Spleen (tissue), 11 donors: ENCODE results near the gene PHLDB1. TPM values are rescaled to one million over a fixed set of nuclear protein-coding genes. Genes with fewer than 3 reads are reported as not detected.

Source experiments
- DNase-seq: peaks from one replicate; pipeline ENCODE4 v3.0.0-alpha.2; 2020
- H3K27ac ChIP-seq, 8 donors: fragments of 200-600 bp; sonication (generic) in 7 of 8; 1 replicate in 4 of 8; 2 replicates in 4 of 8; pipeline versions ENCODE4 v1.5.0 to v1.8.0; 2016 to 2021; ENCODE audit warnings: inconsistent platforms in 4 of 8, mild to moderate bottlenecking in 4 of 8, moderate library complexity in 1 of 8
- H3K27me3 ChIP-seq, 7 donors: fragments of 200-600 bp; sonication (generic) in 6 of 7; replicated peaks in 1 of 7; 1 replicate in 4 of 7; 2 replicates in 3 of 7; pipeline versions ENCODE4 v1.5.0 to v1.8.0; 2016 to 2021; ENCODE audit warnings: inconsistent platforms in 3 of 7, mild to moderate bottlenecking in 1 of 7
- H3K36me3 ChIP-seq, 6 donors: fragments of 200-600 bp; sonication (generic) in 5 of 6; 1 replicate in 4 of 6; 2 replicates in 2 of 6; pipeline versions ENCODE4 v1.5.0 to v1.8.0; 2016 to 2021; ENCODE audit warnings: inconsistent platforms in 2 of 6
- H3K4me1 ChIP-seq, 6 donors: fragments of 200-600 bp; sonication (generic) in 5 of 6; 1 replicate in 3 of 6; 2 replicates in 3 of 6; pipeline versions ENCODE4 v1.5.0 to v1.8.0; 2016 to 2021; ENCODE audit warnings: inconsistent platforms in 3 of 6
- H3K4me3 ChIP-seq, 8 donors: fragments of 200-600 bp; sonication (generic) in 7 of 8; 1 replicate in 4 of 8; 2 replicates in 4 of 8; pipeline versions ENCODE4 v1.5.0 to v1.8.0; 2016 to 2021; ENCODE audit warnings: inconsistent platforms in 4 of 8, mild to moderate bottlenecking in 4 of 8, moderate library complexity in 2 of 8
- H3K9me3 ChIP-seq, 8 donors: fragments of 200-600 bp; sonication (generic) in 7 of 8; 1 replicate in 4 of 8; 2 replicates in 4 of 8; pipeline versions ENCODE4 v1.5.0 to v1.8.0; 2016 to 2021; ENCODE audit warnings: inconsistent platforms in 4 of 8
- POLR2A ChIP-seq, 3 donors: fragments of 450-650 bp; IDR thresholded peaks; one replicate each; pipeline ENCODE4 v1.5.1; 2017; ENCODE audit warnings: antibody characterized with exemption in 3 of 3, mild to moderate bottlenecking in 1 of 3
- POLR2AphosphoS5 ChIP-seq, 3 donors: sonication (generic); formaldehyde crosslinking; IDR thresholded peaks; one replicate each; pipeline ENCODE4 v1.5.1; 2017; ENCODE audit warnings: antibody characterized with exemption in 3 of 3
- WGBS, 5 donors: extraction: QIAGEN DNeasy Blood & Tissue Kit in 3 of 5; methylation state at CpG; one replicate each; pipeline versions ENCODE4 v1.1.5 to v1.1.7; 2013 to 2018; 5-methylcytosine and 5-hydroxymethylcytosine counted together
- intact Hi-C: fragments of 100-400 bp; cut with DNase I; formaldehyde crosslinking; loops from one replicate; pipeline ENCODE4 v1.15.0; 2023; ENCODE audit warnings: low total_unique reads
- polyA plus RNA-seq, 3 donors: library from polyadenylated mRNA; stranded (reverse); fragments of 200-250 nt; gene quantifications; one replicate each; pipeline ENCODE4 v1.2.1, GENCODE V29; 2013
- total RNA-seq, 7 donors: library from RNA; depleted of rRNA in 3 of 7; stranded (reverse); fragments of >200 nt in 3 of 7; fragmentation: NEBNext Ultra II Directional in 4 of 7; extraction: Animal tissue kit (Norgen Biotek cat#: 25700) in 4 of 7; gene quantifications; one replicate each; pipeline versions ENCODE4 v1.1.0 to v1.2.1, GENCODE V29; 2016 to 2021
- TF ChIP-seq, protein P1 (sequence below), 11 experiments: fragments of 200-600 bp in 7 of 11; fragments of 450-650 bp in 4 of 11; sonication (generic) in 4 of 11; IDR thresholded peaks in 8 of 11; conservative IDR thresholded peaks in 3 of 11; 1 replicate in 7 of 11; 2 replicates in 4 of 11; pipeline versions ENCODE4 v1.4.0 to v1.8.0; 2016 to 2021; ENCODE audit warnings: antibody characterized with exemption in 11 of 11, inconsistent platforms in 4 of 11, mild to moderate bottlenecking in 1 of 11
- donor health status: healthy with polysubstance abuse.
- donor health status: DM: no; HTN: no; CAD: no; lungs with moderate emphysema.
- donor health status: DM: no; HTN: no; CAD: no.
- donor health status: Bipolar disorder and iron deficiency.
- donor health status: healthy.
- donor health status: DM: no; HTN: no; CAD: no.
- donor health status: DM: yes; HTN: yes; CAD: no.

Gene PHLDB1
- total and polyA plus RNA-seq, 10 donors = 13.0 to 162 (median 69.9) TPM

DNA sequence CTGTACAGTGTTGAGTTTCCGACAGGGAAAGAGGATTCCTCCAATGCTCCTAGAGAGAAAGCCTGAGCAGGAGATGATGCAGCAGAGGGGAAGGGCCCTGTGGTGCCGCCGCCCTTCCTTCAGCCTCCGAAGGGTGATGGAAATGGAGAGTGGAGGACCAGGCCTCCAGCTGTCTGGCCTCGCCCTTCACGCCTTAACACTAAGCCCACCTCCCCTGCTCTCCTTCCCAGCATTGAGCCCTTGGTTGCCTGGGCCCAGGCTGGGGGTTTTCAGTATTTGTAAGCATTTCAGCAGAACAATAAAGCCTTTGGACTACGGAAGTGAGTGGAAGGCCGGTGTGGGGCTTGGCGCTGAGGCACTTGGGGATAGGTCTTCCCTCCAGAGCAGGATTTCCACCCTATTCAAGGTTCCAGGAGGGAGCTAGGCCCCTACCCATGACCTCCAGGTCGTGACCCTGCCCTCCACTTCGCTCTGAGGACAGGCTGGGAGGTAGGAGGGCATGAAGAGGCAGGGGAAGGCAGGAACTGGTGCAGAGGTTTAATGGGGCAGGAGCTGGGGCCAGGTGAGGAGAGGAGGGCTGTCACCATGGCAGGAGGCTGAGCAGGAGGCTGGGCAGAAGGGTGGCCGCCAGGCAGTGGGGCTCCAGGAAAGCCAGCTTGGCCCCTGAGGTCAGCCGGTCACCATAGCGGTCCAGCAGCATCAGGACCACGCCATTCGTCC, 50.5 kb downstream of the PHLDB1 start:
- no peak overlapping the region for H3K4me3 ChIP-seq
- intact Hi-C loops = no loop called here
- no peak for TF ChIP-seq POLR2AphosphoS5 (IDR thresholded peaks at IDR 0.05)
- TF ChIP-seq, protein P1, sequence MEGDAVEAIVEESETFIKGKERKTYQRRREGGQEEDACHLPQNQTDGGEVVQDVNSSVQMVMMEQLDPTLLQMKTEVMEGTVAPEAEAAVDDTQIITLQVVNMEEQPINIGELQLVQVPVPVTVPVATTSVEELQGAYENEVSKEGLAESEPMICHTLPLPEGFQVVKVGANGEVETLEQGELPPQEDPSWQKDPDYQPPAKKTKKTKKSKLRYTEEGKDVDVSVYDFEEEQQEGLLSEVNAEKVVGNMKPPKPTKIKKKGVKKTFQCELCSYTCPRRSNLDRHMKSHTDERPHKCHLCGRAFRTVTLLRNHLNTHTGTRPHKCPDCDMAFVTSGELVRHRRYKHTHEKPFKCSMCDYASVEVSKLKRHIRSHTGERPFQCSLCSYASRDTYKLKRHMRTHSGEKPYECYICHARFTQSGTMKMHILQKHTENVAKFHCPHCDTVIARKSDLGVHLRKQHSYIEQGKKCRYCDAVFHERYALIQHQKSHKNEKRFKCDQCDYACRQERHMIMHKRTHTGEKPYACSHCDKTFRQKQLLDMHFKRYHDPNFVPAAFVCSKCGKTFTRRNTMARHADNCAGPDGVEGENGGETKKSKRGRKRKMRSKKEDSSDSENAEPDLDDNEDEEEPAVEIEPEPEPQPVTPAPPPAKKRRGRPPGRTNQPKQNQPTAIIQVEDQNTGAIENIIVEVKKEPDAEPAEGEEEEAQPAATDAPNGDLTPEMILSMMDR (IDR thresholded peaks at IDR 0.05 in 8 of 11, conservative IDR thresholded peaks at IDR 0.05 in 3 of 11) = no peak
- TF ChIP-seq POLR2A (IDR thresholded peaks at IDR 0.05) = no peak
- H3K9me3 ChIP-seq = no peaks in the 10 kb centered on the region
- peaks cover 0 to 17% (median 0%) of the 10 kb centered on the region in 7 donors for H3K27me3 ChIP-seq
- peak; percentile 47 for DNase-seq
- 71 to 81% (median 78%) methylated on average over 16 of the region's 16 CpGs for WGBS, 5 donors
- peaks cover 0 to 51% (median 6%) of the 10 kb centered on the region in 6 donors for H3K36me3 ChIP-seq
- H3K4me1 ChIP-seq = peaks cover 3 to 28% (median 15%) of the 10 kb centered on the region in 6 donors
- H3K27ac ChIP-seq = peak overlapping the region in 4 of 8 donors; percentile 9 to 37 (median 18)

DNA sequence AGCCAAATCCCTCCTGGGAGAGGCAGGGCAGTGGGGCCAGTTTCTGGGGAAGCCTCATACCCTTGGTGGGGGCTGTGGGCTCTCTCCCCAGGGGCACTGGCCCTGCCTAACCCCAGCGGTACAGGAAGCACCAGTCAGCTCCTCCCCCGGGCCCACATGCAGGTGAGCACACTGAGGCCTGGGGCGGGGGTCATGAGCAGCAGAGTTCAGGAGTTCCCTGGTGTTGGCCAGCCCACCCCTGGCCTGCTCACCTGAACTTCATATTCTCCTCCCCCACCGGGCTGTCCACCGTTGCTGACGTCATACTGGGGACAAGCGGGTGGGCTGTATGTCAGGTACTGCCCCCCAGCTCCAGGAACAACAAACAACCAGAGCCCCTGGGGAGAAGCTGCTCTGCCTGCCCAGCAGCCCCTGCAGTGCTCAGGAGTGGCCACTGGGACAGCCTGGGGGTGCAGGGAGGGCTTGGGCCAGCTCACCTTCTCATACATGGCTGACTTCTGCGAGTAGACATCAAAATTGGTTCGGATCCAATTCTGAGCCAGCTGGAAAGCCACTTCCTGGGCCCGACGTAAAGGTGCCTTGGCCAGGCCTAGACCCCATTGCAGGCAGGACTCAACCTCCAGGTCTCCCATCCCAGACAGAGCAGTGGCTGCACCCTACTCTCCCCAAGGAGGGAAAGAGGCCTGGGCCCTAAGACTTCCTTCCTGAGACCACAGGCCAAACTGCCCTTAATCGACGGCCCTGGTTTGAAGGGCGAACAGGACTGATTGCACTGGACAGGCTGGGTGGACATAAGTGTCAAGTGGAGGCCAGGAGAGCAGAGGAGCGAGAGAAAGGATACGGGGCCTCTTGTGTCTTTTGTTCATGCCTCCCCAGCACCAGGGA, 51.3 kb downstream of the PHLDB1 start:
- H3K4me1 ChIP-seq = peaks cover 3 to 28% (median 15%) of the 10 kb centered on the region in 6 donors
- H3K27ac ChIP-seq = peak overlapping the region in 6 of 8 donors; percentile 16 to 61 (median 38)
- peaks cover 0 to 17% (median 0%) of the 10 kb centered on the region in 7 donors for H3K27me3 ChIP-seq
- H3K36me3 ChIP-seq = peaks cover 0 to 43% (median 5%) of the 10 kb centered on the region in 6 donors
- no peaks in the 10 kb centered on the region for H3K9me3 ChIP-seq
- intact Hi-C loops = no loop called here
- TF ChIP-seq, protein P1 (IDR thresholded peaks at IDR 0.05 in 8 of 11, conservative IDR thresholded peaks at IDR 0.05 in 3 of 11) = no peak
- TF ChIP-seq POLR2AphosphoS5 (IDR thresholded peaks at IDR 0.05) = peak in 2 of 3 donors; percentile 10
- H3K4me3 ChIP-seq = no peak overlapping the region
- no peak for DNase-seq
- whole genome bisulfite sequencing, 5 donors = 38 to 67% (median 58%) methylated on average over 4 to 16 of the region's 16 CpGs

DNA sequence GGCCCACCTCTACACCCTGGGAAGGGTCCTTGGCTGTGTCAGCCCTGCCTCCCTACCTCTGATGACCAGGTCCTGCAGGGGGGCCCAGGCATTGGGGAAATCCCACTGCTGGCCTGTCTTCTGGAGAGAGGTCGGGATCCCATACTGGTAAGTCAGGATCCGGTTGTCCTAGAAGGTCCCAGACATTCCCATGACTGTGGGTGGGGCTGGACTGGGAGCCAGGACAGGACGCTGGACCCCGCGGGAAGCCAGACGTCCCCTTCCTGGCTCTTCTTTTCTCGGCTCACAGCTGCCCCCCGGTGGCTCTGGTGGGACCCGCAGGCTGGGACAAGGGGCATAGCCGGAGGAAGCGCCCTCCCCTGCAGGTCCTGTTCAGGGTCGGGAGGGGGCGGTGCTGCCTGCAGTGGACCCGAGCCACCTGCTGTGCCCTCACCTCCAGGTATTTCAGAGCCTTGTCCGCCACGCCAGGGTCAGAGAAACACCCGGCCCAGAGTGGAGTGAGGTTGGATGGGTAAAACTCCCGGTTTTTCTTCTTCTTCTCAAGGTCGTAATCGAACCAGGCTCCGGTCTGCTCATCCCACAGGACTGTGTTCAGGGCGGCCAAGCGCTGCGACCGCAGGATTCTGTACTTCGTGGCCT, 52.0 kb downstream of the PHLDB1 start:
- 14 to 24% (median 20%) methylated on average over 19 to 26 of the region's 26 CpGs for WGBS, 5 donors
- Histone ChIP-seq H3K9me3 (no peaks in the 10 kb centered on the region), H3K36me3 (peaks cover 0 to 35% (median 2%) of the 10 kb centered on the region in 6 donors), H3K27me3 (peaks cover 0 to 17% (median 0%) of the 10 kb centered on the region in 7 donors), H3K4me3 (peak overlapping the region in 3 of 8 donors; percentile 9 to 43 (median 21)), H3K27ac (peak overlapping the region in 6 of 8 donors; percentile 16 to 61 (median 38)), H3K4me1 (peaks cover 3 to 28% (median 15%) of the 10 kb centered on the region in 6 donors)
- intact Hi-C loops = no loop called here
- TF ChIP-seq POLR2AphosphoS5 (IDR thresholded peaks at IDR 0.05) (peak; percentile 59 to 83 (median 76)), POLR2A (IDR thresholded peaks at IDR 0.05) (no peak)
- TF ChIP-seq, protein P1 (IDR thresholded peaks at IDR 0.05 in 8 of 11, conservative IDR thresholded peaks at IDR 0.05 in 3 of 11) = peak; percentile 85 to 99 (median 97)
- peak; percentile 94 for DNase-seq
